ENCODE measurements around the gene NR6A1. TPM values are rescaled to one million over a fixed set of nuclear protein-coding genes. Genes with fewer than 3 reads are reported as not detected.
A peak's percentile ranks its signal among the peaks of the same experiment; 100 is the strongest.
"Not testable (repeated sequence)": the region's sequence is repeated elsewhere in the genome, so short reads cannot be mapped to it uniquely, and the experiment has no call there.

The NR6A1 gene
- polyA plus RNA-seq, 3 donors = 1.00 to 1.5 (median 1.1) TPM

DNA sequence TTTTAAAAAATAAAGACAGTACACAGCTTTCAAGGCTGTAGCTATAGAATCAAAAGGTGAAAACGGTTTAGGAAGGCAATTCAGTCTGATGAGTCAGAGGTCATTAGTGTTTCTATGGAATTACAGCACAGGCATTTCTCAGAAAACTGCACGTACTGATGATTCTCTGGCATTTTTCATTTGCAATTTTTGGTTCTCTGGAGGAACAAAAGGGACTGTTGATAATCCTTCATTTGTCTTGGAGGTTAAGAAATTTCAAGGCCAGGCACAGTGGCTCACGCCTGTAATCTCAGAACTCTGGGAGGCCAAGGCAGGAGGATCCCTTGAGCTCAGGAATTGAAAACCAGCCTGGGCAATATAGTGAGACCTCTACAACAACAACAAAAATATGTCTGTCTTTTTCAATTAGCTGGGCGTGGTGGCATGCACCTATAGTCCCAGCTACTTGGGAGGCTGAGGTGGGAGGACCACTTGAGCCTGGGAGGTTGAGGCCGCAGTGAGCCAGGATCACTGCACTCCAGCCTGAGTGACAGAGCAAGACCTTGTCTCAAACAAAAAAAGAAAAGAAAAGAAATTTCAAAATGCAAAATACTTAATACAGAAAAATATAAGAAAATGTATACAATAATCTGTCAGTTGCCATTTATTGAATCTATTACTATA is 27.3 kb downstream of the NR6A1 start:
- DNase-seq (ENCODE audit: extremely low read depth in 1 of 11, low read depth in 9 of 11, low spot score in 4 of 11) = no peak

DNA sequence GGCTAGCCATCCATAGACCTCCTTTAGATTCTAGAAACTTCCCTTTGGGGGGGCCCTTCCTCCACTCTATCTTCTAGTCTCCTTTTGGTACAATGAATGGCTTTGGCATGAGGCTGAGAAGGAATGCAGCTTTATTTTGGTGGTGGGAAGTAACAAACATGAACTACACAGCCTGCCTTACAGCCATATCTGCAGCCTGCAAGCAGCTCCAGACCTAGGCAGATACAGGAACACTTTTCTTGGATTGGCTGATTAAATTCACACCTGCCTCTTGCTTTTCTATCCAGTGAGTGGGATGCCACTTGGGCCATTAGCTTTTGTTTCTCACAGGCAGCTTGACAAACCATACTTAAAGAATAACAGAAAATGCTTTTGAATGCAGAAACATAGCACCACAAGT is 28.2 kb downstream of the NR6A1 start:
- DNase-seq (ENCODE audit: extremely low read depth in 1 of 11, low read depth in 9 of 11, low spot score in 4 of 11) = no peak

- no peak for DNase-seq (ENCODE audit: extremely low read depth in 1 of 11, low read depth in 9 of 11, low spot score in 4 of 11)
These were observed 29.4 kb downstream of the NR6A1 start for GRCh38 chr9:124741662-124742061.

DNA sequence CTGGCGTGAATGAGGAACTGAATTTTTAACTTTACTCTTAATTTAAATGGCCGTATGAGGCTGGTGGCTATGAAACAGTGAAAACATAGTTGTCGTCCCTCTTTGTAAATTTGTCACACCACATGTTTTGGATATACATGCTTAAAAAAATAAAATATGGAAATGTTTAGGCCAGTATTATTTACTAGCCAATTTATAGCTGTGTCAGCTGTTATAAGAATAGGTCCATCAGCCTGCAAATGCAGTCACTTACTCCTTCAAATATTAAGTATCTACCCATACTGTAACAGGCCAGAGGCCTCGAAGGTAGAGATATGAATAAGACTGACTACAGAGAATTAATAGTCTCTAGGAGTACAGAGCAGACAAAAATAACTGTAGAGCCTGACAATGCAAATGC is 30.0 kb downstream of the NR6A1 start:
- DNase-seq (ENCODE audit: extremely low read depth in 1 of 11, low read depth in 9 of 11, low spot score in 4 of 11) = no peak

GRCh38 chr9:124739360-124739759 is 31.8 kb downstream of the NR6A1 start:
- no peak for DNase-seq (ENCODE audit: extremely low read depth in 1 of 11, low read depth in 9 of 11, low spot score in 4 of 11)

- DNase-seq (ENCODE audit: extremely low read depth in 1 of 11, low read depth in 9 of 11, low spot score in 4 of 11) = not testable (repeated sequence)
These were observed 33.0 kb downstream of the NR6A1 start for GRCh38 chr9:124738075-124738474.

DNA sequence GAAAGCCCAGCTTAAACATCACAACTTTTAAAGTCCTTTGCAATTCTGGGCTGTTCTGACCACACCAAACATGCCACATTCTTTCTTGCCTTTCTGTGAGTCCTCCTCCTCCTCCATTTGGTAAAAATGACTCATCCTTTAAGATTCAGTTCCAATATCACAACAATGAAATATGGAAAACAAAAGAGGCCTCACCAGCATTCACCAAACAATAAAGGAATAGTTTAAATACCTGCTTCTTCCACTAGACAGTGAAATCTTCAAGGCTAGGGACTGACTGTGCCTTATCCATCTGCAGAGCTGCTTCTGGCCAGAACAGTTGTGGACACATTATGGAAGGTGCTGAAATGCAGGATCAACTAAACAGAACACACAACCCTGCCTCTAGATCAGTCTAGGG is 36.0 kb downstream of the NR6A1 start:
- no peak for DNase-seq (ENCODE audit: extremely low read depth in 1 of 11, low read depth in 9 of 11, low spot score in 4 of 11)

- DNase-seq (ENCODE audit: extremely low read depth in 1 of 11, low read depth in 9 of 11, low spot score in 4 of 11) = not testable (repeated sequence)
These were observed 36.4 kb downstream of the NR6A1 start for GRCh38 chr9:124734741-124735083.

DNA sequence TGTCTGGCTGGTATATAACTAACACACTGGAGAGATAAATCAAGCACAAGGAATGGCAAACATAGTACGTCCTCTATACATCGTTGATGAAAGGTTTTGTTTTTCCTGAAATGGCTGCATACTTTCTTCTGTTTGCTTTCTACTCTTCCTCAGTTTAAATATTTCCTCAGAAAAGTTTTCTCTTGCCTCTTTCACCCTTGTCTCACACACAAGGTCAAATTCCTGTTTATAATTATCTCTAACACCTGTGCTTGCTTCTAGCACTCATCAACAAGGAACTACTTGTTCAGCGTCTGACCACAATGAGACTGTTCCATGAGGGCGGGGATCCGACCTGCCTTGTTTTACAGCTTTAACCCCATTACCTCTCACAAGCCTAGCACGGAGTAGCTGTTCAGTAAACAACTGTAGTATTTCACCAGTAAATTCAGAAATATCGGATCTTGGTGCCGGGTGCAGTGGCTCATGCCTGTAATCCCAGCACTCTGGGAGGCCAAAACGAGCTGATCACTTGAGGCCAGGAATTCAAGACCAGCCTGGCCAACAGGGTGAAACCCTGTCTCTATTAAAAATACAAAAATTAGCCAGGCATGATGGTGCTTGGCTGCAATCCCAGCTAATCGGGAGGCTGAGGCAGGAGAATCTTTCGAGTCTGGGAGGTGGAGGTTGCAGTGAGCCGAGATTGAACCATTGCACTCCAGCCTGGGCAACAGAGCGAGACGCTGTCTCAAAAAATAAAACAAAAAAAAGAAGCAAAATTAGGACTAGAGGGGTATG is 37.0 kb downstream of the NR6A1 start:
- DNase-seq (ENCODE audit: extremely low read depth in 1 of 11, low read depth in 9 of 11, low spot score in 4 of 11) = no peak

DNA sequence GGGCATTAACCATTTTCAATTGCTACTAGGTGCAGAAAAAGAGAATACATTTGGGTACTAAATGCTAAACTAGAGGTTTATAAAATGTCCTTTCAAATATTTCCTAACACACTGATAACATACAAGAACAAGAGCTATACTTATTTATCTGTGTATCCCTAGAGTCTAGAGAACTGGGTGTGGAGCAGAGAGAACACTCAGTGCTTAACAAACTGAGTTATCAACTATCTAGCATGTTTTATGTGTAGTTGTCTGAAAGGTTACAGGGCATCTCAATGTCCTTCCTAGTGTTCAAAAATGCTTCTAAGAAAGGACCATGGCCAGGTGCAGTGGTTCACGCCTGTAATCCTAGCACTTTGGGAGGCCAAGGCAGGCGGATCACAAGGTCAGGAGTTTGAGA is 40.3 kb downstream of the NR6A1 start:
- no peak for DNase-seq (ENCODE audit: extremely low read depth in 1 of 11, low read depth in 9 of 11, low spot score in 4 of 11)

GRCh38 chr9:124726886-124727285 is 44.2 kb downstream of the NR6A1 start:
- DNase-seq (ENCODE audit: extremely low read depth in 1 of 11, low read depth in 9 of 11, low spot score in 4 of 11) = no peak

DNA sequence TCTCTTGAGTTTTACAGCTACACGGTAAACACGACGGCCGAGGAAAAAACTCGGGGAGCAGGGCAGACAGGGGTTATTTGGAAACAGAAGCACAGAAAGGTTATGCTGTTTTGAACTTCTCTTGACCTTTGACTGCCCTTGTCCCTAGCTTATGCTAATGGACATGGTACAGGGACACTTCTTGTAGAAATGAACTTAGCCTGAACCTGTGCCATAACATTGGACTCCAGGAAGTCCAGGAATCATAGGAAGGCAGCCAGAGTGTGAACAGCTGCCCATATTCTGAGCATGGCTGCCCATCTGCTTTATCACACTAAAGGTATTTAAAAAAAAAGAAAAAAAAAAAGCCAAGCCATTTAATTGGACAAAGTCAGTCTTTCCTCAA is 46.1 kb downstream of the NR6A1 start:
- no peak for DNase-seq (ENCODE audit: extremely low read depth in 1 of 11, low read depth in 9 of 11, low spot score in 4 of 11)

- DNase-seq (ENCODE audit: extremely low read depth in 1 of 11, low read depth in 9 of 11, low spot score in 4 of 11) = peak in 1 of 11 donors; percentile 3
These were observed 46.6 kb downstream of the NR6A1 start for GRCh38 chr9:124724415-124725067.

GRCh38 chr9:124723352-124723751 is 47.8 kb downstream of the NR6A1 start:
- DNase-seq (ENCODE audit: extremely low read depth in 1 of 11, low read depth in 9 of 11, low spot score in 4 of 11) = no peak

DNA sequence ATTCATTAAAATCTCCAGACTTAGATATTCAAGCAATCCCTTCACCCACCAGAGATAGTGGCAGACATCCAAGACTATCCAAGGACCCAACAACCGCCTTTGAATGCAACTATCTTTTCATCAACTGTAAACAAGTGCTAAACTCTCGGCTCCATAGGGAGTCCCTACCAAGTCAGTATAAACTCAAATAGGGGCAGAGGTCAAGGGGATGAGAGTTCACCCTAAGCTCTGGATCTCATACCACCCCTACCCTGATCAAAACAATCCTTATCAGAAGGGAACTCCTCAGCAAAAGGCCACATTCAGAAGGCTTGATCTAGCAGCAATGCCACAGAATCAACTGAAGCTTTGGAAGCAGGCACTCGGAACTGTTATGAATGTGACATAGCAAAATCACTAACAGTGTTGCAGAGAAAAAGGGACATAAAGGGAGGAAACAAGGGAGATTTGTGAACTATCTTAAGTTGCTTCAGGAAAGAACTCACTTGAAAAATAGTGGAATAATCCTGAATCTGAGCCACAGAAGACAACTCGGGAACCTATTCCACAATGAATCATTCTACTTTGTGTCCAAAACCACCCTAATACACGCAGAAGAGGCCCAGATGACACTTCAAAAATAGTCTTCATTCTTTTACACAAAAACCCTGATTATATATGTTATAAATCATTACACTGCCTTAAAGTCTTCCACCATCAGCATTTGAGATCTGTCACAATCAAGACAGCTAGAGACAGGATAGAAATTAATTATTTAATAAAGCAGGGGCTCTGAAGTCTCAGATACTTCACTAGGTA is 49.8 kb downstream of the NR6A1 start:
- DNase-seq (ENCODE audit: extremely low read depth in 1 of 11, low read depth in 9 of 11, low spot score in 4 of 11) = no peak

- DNase-seq (ENCODE audit: extremely low read depth in 1 of 11, low read depth in 9 of 11, low spot score in 4 of 11) = no peak
These were observed 50.5 kb downstream of the NR6A1 start for GRCh38 chr9:124720429-124721108.

DNA sequence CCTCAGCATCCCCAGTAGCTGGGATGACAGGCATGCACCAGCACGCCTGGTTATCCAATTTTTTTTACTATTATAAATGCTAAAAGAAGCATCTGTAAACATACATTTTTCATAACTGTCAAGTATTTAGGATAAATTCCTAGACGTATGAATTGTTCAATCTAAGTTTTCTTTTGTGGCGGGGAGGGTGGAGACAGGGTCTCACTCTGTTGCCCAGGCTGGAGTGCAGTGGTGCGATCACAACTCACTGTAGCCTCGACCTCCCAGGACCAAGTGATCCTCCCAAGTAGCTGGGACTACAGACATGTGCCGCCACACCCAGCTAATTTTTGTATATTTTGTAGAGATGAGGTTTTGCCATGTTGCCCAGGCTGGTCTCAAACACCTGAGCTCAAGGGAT is 52.2 kb downstream of the NR6A1 start:
- DNase-seq (ENCODE audit: extremely low read depth in 1 of 11, low read depth in 9 of 11, low spot score in 4 of 11) = no peak

- DNase-seq (ENCODE audit: extremely low read depth in 1 of 11, low read depth in 9 of 11, low spot score in 4 of 11) = no peak
These were observed 53.5 kb downstream of the NR6A1 start for GRCh38 chr9:124717597-124717996.

DNA sequence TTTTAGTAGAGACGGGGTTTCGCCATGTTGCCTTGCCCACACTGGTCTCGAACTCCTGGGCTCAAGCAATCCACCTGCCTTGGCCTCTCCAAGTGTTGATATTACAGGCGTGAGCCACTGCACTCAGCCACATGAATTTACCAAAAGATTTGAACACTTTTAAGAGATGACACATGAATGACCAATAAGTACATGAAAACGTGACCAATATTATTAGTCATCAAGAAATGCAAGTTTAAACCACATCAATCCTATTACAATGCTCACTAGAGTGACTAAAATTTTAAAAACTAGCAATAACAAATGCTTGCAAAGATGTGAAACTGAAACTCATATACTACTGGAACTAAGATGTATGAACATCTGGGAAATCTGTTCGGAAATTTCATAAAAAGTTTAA is 54.3 kb downstream of the NR6A1 start:
- no peak for DNase-seq (ENCODE audit: extremely low read depth in 1 of 11, low read depth in 9 of 11, low spot score in 4 of 11)
